TTC549 (cell line): ENCODE results near the gene CCSAP.

Experiments
- FAIRE-seq: peaks from 2 replicates; lab custom pipeline; 2012; peaks lifted over from hg19 to GRCh38; lab: Jason Lieb, UNC

CCSAP gene

DNA sequence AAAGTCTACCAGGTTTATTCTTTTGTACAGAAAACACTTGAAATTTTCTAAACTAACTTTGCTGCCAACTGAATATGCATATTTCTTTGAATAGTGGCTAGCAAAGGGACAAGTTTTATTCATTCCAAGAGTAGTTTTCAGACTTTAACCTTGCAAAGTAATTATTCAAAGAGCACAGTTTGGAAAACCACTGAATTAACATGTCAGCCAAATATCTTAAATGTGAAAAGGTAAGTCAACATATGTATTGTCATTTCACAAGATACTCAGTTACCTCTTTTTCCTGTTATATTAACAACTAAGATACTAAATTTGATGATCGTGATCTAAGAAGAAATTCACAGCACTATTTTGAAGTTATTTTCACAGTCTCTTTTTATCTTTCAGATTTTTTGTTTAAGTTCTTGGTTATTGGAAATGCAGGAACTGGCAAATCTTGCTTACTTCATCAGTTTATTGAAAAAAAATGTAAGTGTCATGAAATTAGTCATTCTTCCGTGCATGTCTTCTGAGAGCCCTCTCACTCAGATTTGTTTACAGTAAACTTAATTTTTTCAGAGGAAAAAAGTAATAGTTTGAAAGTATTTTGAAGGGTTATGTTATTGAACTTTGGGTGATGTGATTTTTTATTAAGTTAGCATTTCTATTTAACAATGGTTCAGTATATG, 56.6 kb downstream of the CCSAP start:
- peak; percentile 76 for FAIRE-seq

GRCh38 chr1:229285440-229285839, 57.4 kb downstream of the CCSAP start:
- FAIRE-seq: peak; percentile 56

- no peak for FAIRE-seq
Observed at GRCh38 chr1:229284887-229285286, 58.0 kb downstream of the CCSAP start.

DNA sequence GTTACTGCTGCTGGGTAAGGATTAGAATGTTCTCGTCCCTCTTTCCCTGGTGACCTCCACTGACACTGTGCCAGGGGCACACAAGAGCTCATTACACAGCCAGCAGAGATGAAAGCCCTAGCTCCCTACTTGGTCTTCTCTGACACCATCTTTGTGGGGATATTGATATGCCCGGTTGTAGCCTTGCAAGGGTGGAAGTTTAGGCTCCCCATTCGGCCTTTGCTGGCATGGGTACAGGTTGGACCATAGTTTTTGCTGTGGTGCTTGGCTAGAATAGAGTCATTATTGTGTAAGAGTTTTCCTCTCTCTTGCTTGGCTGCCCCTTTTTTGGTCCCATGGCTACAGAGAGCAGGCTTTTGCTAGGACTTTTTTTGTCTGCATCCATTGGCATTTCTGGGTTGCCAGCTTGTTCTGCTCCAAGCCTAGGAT, 59.6 kb downstream of the CCSAP start:
- FAIRE-seq: no peak

DNA sequence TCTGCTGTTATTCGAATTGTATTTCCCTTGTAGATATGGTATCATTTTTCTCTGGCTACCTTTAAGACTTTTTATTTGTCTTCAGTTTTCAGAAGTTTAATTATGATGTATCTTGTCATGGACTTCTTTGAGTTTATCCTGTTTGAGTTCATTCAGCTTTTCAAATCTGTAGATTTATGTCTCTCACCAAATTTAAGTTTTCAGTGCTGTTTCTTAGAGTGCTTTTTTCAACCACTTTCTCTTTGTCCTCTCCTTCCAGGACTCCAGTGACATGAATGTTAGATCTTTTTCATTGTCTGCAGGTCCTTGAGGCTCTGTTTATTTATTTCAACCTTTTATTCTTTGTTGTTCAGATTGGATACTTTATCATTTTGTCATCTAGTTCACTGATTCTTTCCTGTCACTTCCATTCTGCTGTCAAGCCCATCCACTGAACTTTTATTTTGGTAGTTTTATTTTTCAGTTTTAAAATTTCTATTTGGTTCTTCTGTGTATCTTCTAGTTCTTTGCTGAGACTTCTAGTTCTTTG, 60.5 kb downstream of the CCSAP start:
- FAIRE-seq: no peak

GRCh38 chr1:229281339-229281926, 61.4 kb downstream of the CCSAP start:
- FAIRE-seq: peak; percentile 81

DNA sequence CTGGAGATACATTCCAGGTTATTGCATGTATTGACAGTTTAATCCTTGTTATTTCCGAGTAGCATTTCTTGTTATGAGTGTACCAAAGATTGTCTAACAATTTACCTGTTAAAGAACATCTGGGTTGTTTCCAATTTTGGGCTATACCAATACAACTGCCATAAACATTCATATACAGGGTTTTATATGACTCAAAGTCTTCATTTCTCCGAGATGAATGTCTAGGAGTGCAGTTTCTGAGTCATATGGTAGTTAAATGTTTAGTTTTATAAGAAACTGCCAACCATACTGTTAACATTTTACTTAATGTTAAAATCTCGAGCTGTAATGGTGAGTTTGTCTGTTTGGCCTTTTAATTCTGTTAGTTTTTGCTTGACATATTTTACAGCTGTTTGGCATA, 61.9 kb downstream of the CCSAP start:
- FAIRE-seq: peak; percentile 52

DNA sequence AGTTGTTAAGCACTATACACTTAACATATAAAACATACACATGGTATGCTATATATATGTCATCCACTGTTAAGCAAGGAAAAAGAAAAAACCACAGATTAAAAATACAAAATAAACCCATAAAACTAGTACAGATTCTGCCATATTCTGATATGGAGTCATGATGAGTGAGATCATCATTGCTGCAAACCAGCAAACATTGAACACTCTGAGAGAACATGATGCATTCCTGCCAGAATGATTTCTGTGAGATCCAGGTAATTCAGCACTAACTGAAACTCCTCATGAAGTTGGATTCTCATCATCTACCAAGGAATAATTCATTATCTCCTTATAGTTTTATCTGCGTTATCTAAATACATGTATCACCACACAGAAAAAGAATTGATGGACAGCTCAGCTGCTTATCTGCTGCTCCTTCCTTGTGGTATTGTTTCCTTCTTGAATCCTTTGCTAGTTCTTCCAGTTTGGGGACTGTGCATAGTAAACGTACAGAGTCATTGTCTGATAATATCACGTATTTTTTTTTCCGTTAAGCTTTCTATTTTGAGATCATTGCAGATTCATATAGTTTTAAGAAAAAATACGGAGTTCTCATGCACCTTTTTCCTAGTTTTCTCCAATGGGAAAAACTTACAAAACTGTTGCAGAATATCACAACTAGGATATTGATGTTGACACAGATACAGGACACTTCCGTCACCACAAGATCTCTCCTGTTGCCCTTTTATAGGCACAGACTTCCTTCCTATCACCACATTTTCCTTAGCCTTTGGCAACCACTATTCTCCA, 62.6 kb downstream of the CCSAP start:
- no peak for FAIRE-seq

DNA sequence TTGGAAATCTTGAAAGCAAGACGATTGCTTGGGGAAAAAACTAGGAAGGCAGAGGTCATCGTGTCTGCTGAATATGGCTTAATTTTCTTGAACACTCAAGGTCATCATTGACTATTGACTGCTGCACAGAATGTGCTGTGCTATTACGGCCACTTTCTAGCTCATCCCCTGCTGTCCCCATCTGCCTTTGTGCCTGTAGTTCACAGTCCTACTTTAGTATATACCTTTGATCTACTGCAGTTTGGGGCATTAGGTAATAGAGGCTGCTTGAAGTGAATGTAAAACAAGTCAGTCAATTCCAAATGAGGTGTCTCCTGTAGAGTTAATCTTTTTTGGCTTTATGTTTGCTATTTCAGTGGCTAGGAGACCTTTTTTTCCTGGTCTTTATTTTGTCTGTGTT, 63.6 kb downstream of the CCSAP start:
- FAIRE-seq: no peak

GRCh38 chr1:229278120-229278741, 64.6 kb downstream of the CCSAP start:
- no peak for FAIRE-seq

DNA sequence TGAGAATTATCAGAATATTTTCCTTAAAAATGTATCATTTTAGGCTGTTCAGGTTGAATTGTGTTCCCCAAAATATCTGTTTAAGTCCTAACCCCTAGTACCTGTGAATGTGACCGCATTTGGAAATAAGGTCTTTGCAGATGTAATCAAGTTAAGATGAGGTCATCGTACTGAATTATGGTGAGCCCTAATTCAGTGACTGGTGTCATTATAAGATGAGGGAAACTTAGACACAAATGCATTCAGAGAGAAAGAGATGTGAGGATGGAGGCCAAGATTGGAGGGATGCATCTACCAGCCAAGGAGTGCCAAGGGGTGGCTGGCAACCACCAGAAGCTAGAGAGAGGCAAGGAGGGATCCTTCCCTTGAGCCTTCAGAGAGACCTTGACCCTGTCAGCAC, 67.8 kb downstream of the CCSAP start:
- FAIRE-seq: no peak

DNA sequence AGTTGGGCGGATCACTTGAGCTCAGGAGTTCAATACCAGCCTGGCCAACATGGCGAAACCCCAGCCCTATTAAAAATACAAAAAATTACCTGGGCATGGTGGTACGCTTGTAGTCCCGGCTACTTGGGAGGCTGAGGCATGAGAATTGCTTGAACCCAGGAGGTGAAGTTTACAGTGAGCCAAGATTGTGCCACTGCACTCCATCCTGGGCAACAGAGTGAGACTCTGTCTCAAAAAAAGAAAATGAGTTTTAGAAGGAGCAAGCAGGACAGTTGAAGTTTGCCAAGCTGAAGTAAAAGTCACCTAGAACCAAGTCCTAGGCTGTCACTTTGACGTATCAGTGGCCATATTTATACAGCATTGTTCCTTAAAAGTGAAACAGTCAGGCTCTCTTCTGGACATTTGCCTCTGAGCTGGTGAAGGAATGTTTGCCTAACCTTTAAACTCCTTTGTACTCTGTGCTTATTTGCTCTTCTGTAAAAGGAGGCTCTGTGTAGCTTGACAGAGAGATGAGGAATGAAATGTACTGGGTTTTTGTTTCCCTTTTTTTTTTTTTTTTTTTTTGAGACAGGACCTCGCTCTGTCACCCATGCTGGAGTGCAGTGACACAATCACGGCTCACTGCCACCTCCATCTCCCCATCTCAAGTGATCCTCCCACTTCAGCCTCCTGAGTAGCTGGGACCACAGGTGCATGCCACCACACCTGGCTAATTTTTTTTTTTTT, 69.2 kb downstream of the CCSAP start:
- no peak for FAIRE-seq

GRCh38 chr1:229272164-229273158, 70.4 kb downstream of the CCSAP start:
- FAIRE-seq: no peak

DNA sequence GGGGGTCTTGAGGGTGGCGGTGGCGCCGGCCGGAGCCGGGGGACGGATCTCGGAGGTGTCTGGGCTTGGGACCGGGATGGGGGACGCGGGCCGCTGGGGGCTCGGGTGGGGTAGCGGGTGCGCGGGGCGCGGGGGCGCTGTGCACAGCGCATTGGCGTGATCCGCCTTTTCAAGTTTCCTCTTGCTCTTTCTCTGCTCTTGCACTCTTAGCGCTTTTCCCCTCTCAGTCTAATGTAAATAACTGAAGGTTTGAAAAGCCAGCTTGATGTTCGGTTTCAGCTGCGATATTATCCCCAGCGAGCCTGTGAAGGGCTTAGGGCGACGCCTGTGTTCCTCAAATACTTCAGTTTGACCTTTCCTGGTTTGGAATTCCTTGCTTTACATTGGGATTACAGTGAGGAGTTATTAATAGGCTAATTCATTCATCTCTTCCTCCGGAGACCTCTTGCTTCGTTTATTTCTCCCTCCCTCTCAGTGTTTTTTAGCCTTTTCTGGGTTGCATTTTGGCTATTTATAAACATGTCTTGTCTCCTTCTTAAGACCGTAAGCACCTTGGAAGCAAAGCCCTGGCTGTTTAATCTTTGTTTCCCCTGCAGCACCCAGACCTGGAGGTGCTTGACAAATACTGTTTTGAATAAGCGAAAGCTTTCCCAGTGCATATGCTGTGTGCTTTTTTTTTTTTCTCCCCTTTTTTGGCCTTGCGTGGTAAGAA, 71.2 kb downstream of the CCSAP start:
- FAIRE-seq: no peak
